HCT116 (cell line): ENCODE data around the gene CPEB1.

Source experiments
- CBX3 ChIP-seq: IDR thresholded peaks from 2 replicates; pipeline ENCODE4 v1.6.1; 2012; ENCODE audit warnings: low read depth
- CEBPB ChIP-seq: IDR thresholded peaks from 2 replicates; pipeline ENCODE4 v1.6.1; 2012; ENCODE audit warnings: low read depth
- EGR1 ChIP-seq: IDR thresholded peaks from 2 replicates; pipeline ENCODE4 v1.6.1; 2012; ENCODE audit warnings: low read depth
- EZH2 ChIP-seq: fragments of 200-600 bp; sonication (generic); IDR thresholded peaks from 2 replicates; pipeline ENCODE4 v1.6.1; 2017; ENCODE audit warnings: antibody characterized with exemption, mixed run types
- EZH2phosphoT487 ChIP-seq: fragments of 200-600 bp; IDR thresholded peaks from 2 replicates; pipeline ENCODE4 v1.6.1; 2018; ENCODE audit warnings: antibody characterized with exemption, borderline replicate concordance
- JUND ChIP-seq: IDR thresholded peaks from 2 replicates; pipeline ENCODE4 v1.6.1; 2012
- POLR2A ChIP-seq: IDR thresholded peaks from 2 replicates; pipeline ENCODE4 v1.7.0; 2011; ENCODE audit warnings: borderline replicate concordance; ENCODE audit not compliant: insufficient read depth, insufficient read length; ENCODE audit errors: extremely low read depth
- RAD21 ChIP-seq: IDR thresholded peaks from 2 replicates; pipeline ENCODE4 v1.6.1; 2012; ENCODE audit warnings: low read depth, mild to moderate bottlenecking
- SP1 ChIP-seq: IDR thresholded peaks from 2 replicates; pipeline ENCODE4 v1.6.1; 2012; ENCODE audit warnings: low read depth
- TCF7L2 ChIP-seq: IDR thresholded peaks from 2 replicates; pipeline ENCODE4 v1.7.0; 2011; ENCODE audit warnings: borderline replicate concordance, inconsistent platforms; ENCODE audit not compliant: insufficient read depth, insufficient read length; ENCODE audit errors: extremely low read depth
- TF ChIP-seq, protein P1 (sequence below), 3 experiments: fragments of 200-600 bp in 1 of 3; sonication (generic) in 1 of 3; IDR thresholded peaks in 2 of 3; conservative IDR thresholded peaks in 1 of 3; 2 replicates each; pipeline ENCODE4 v1.5.1; 2012 to 2017; ENCODE audit warnings: low read depth in 2 of 3, low read length in 2 of 3, antibody characterized with exemption in 1 of 3, borderline replicate concordance in 1 of 3, control low read depth in 1 of 3, mild to moderate bottlenecking in 1 of 3, mixed read lengths in 1 of 3, mixed run types in 1 of 3, moderate library complexity in 1 of 3; ENCODE audit not compliant: insufficient read depth in 1 of 3
- TF ChIP-seq, protein P2 (sequence below): IDR thresholded peaks from 2 replicates; pipeline ENCODE4 v1.6.1; 2012

DNA sequence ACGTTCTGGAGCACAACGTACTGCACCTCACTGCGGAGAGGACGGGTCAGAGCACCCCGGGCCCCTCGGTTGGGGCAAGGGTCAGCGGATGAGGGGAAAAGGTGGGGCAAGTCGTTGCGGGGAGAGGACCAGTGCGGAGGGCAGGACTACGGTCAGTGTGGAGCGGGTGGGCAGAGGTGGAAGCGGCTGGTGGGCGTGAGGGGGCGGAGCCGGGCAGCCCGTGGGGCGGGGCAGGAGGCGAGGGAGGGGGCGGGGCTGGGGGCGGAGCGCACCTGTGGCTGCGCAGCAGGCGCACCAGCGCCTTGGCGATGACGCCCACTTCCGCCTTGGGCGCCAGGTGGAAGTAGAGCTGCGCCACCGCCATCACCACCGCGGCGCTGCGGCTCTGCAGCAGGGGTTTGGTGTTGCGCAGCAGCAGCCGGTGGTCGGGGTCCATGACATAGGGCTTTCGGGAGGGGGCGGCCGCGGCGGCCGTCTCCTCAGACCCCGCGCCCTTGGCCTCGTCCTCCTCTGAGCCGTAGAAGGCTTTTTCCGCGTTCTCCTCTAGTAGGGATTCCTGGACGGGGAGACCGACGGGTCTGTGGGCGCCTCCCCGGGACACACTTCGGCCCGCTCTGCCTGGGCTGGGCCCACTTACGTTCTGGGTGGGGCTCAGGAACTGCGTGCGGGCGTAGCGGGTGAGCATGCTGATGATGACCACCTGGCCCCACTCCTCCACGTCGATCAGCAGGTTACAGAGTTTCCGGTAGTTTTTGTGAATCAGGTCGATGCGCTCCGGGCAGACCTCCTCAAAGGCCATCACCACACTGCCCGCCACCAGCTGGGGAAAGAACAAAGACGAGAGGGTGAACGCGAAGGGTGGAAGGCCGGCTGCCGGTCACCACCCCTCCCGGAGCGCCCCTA lies 33.3 kb upstream of the CPEB1 start:
- no peak for TF ChIP-seq EGR1
- no peak for TF ChIP-seq CBX3
- TF ChIP-seq, protein P1, sequence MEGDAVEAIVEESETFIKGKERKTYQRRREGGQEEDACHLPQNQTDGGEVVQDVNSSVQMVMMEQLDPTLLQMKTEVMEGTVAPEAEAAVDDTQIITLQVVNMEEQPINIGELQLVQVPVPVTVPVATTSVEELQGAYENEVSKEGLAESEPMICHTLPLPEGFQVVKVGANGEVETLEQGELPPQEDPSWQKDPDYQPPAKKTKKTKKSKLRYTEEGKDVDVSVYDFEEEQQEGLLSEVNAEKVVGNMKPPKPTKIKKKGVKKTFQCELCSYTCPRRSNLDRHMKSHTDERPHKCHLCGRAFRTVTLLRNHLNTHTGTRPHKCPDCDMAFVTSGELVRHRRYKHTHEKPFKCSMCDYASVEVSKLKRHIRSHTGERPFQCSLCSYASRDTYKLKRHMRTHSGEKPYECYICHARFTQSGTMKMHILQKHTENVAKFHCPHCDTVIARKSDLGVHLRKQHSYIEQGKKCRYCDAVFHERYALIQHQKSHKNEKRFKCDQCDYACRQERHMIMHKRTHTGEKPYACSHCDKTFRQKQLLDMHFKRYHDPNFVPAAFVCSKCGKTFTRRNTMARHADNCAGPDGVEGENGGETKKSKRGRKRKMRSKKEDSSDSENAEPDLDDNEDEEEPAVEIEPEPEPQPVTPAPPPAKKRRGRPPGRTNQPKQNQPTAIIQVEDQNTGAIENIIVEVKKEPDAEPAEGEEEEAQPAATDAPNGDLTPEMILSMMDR (IDR thresholded peaks at IDR 0.05 in 2 of 3, conservative IDR thresholded peaks at IDR 0.05 in 1 of 3; ENCODE audit: borderline replicate concordance in 1 of 3, insufficient read depth in 1 of 3, low read depth in 2 of 3, low read length in 2 of 3) = no peak
- TF ChIP-seq JUND = no peak
- no peak for TF ChIP-seq RAD21
- TF ChIP-seq EZH2phosphoT487 = no peak
- no peak for TF ChIP-seq TCF7L2
- TF ChIP-seq, protein P2, sequence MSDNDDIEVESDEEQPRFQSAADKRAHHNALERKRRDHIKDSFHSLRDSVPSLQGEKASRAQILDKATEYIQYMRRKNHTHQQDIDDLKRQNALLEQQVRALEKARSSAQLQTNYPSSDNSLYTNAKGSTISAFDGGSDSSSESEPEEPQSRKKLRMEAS = no peak
- TF ChIP-seq POLR2A = no peak
- TF ChIP-seq CEBPB = no peak
- no peak for TF ChIP-seq SP1
- TF ChIP-seq EZH2 = no peak
